Coronary artery (tissue), 2 donors: Measurements from ENCODE around the gene RAB27A.

Source experiments
- DNase-seq: peaks from one replicate; pipeline ENCODE4 v3.0.0-alpha.2; 2017; ENCODE audit warnings: low spot score
- H3K27ac ChIP-seq, 2 donors: fragments of 200-600 bp; sonication (generic); one replicate each; pipeline ENCODE4 v1.5.1; 2016 to 2019
- H3K4me3 ChIP-seq: fragments of 200-600 bp; sonication (generic); 2 replicates; pipeline ENCODE4 v1.5.1; 2016; ENCODE audit warnings: mild to moderate bottlenecking, moderate library complexity
- TF ChIP-seq, protein P1 (sequence below): fragments of 200-600 bp; sonication (generic); IDR thresholded peaks from one replicate; pipeline ENCODE4 v1.5.1; 2019; ENCODE audit warnings: antibody characterized with exemption

The RAB27A gene

DNA sequence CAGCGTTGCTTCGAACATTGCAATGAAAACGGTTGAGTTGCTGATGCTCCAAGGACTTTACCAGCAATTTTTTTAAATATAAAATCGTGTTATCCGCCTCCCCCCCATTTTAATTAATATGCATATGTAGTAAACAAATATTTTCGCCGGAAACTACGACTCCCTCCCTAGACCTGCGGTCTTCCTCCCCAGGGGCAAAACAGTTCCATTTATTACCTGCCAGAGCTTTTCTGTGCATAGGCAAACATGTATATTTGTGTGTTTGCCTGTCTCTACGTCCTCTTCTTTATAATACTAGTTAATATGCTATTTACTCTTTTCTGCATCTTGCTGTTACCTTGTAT, 92.3 kb downstream of the RAB27A start:
- TF ChIP-seq, protein P1, sequence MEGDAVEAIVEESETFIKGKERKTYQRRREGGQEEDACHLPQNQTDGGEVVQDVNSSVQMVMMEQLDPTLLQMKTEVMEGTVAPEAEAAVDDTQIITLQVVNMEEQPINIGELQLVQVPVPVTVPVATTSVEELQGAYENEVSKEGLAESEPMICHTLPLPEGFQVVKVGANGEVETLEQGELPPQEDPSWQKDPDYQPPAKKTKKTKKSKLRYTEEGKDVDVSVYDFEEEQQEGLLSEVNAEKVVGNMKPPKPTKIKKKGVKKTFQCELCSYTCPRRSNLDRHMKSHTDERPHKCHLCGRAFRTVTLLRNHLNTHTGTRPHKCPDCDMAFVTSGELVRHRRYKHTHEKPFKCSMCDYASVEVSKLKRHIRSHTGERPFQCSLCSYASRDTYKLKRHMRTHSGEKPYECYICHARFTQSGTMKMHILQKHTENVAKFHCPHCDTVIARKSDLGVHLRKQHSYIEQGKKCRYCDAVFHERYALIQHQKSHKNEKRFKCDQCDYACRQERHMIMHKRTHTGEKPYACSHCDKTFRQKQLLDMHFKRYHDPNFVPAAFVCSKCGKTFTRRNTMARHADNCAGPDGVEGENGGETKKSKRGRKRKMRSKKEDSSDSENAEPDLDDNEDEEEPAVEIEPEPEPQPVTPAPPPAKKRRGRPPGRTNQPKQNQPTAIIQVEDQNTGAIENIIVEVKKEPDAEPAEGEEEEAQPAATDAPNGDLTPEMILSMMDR: no peak
- Histone ChIP-seq H3K27ac (peak overlapping the region; percentile 94 to 97), H3K4me3 (peak overlapping the region; percentile 91)
- no peak for DNase-seq

DNA sequence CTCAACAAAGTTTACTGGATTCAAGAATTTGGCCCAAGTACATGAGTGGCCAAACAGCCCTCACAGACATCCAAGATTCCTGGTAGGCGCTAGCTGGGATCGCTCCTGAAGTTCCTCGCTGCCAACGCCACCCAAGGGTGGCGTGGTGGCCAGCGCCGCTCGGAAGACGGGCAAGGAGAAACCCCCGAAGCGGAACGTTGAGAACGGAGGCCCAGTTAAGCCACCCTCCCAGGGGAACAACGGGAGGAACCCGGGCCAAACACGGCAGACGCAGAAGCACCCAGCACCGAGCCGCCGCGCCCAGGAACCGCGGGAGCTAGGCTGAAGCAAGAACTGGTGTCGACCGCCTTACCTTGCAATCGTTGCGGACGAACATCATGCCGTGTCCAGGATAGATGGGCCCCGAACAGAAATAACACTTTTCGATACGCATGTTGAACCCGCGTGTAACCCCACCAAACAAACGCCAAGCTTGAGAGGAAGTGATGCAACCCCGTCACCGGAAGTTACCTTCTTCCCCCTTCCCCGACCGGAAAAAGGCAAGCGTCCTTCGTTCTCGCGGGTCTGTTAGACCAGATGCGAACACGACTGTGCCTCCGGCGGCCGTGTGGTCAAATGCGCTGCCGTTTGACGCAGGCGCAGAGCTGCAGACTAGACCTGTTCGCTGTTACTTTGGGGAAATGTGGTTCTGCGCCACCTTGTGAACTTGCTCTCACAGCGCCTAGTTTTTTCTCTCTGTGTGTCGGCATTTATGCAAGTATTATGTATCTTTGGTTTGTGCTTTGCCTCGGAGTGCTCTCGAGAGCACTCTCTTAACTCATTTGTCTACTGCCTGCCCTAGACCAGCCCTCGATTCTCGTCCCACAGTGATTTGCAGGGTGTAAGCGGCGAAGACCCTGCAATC, 92.9 kb downstream of the RAB27A start, which contains the start of gene RSL24D1:
Gene RSL24D1, minus strand, starts transcription at position 484 of the 904 bp plus-strand sequence. Its CDS starts 51 bp downstream, at position 433.
- TF ChIP-seq, protein P1: peak; percentile 35
- Histone ChIP-seq H3K4me3 (peak within 1 kb of the TSS; percentile 91), H3K27ac (peak within 1 kb of the TSS; percentile 94 to 97)
- peak; percentile 97 for DNase-seq

DNA sequence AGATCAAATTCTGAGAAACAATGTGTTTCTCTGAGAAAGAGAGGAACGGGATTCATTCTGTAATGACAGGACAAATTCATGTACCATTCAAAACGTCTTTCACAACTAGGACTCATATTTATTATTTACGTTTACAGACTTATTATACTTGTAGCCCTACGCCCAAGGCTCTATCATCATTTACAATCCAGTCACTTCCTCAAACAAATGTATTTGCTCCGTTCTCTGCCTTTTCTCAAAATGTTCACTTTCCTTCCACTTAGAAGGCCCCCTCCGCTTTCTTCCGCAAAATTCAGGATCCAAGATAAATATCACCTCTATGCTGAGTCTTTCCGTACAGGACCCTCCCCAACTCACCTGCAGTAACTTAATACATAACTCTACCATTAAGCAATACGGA, 93.6 kb downstream of the RAB27A start:
- TF ChIP-seq, protein P1: no peak
- Histone ChIP-seq H3K4me3 (peak overlapping the region; percentile 91), H3K27ac (peak overlapping the region; percentile 94 to 97)
- no peak for DNase-seq

DNA sequence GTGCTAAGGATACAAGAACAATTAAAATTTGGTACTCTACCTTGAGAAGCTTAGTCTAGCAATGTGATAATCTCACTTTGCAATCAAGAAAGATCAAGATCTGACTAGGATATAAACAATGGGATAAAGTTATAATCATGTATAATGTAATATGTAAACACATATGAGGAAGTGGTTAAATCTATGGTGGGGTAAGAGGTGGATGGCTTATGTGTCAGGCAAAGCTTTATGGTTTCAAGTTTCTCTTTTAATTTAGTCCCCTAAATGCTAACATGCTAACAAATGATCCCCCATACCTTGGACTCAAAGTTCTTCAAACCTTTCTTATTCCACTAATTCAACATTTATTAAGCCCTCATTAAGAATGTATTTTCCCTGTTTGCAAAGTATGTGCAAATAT, 95.4 kb downstream of the RAB27A start:
- Histone ChIP-seq H3K27ac (no peak overlapping the region), H3K4me3 (no peak overlapping the region)
- TF ChIP-seq, protein P1: no peak
- no peak for DNase-seq

DNA sequence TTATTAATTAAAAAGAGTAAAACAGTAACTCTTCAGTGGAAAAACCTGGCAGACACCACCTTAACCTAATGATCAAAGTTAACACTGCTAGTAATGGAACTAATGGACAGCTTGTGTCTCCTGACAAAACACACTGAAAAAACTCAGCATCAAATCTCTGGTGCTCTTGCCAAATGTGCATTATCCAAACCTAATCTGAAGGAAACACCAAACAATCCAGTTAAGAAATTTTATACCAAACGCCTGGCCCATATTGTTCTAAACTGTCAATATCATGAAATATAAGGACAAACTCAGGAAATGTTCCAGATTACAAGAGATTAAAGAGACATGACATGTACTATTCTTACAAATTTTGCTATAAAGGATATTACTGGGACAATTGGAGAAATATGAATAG, 103.3 kb downstream of the RAB27A start:
- no peak overlapping the region for H3K4me3 ChIP-seq
- TF ChIP-seq, protein P1: no peak
- H3K27ac ChIP-seq: no peak overlapping the region
- no peak for DNase-seq

DNA sequence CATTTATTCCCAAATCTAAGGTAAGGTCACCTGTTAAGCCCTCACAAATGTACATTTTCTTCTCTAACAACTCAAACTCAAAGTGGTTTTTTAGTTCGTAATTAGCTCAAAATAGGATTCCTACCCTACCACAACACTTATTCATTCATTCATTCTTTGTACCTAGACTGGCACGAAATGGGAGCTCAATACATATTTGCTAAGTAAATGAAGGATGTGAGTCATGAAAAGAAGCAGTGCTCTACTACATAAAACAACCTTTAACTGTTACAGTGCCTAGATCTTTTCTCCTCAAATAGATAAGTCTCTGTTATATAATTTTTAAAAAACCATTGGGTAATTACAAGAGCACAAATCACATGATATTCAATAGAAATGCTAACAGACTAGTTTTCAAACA, 105.9 kb downstream of the RAB27A start:
- TF ChIP-seq, protein P1: no peak
- no peak for DNase-seq
- no peak overlapping the region for H3K27ac ChIP-seq
- no peak overlapping the region for H3K4me3 ChIP-seq

DNA sequence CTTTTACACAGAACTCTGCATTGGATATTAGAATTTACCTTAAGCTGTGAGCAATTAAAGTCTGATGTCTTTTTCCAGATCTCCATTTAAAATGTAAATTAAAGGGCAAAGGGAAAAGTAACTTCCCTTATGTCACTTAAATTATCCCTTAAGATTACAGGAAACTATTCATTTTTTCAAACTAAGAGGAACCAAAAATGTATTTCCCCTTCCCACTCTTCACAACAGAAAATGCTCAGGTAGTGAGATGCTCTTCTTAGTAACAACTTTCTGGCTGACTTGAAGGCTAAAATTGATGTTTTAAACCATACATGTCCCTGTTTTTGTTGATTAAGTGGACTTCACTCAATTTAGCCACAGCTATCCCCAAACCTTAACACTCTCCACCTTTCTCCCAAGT, 110.5 kb downstream of the RAB27A start:
- Histone ChIP-seq H3K27ac (no peak overlapping the region), H3K4me3 (no peak overlapping the region)
- no peak for DNase-seq
- TF ChIP-seq, protein P1: no peak
